EH (cell line): ENCODE measurements around the gene SOX10.
"Not testable (repeated sequence)": the region's sequence is repeated elsewhere in the genome, so short reads cannot be mapped to it uniquely, and the experiment has no call there.

Source experiments
- DNase-seq: peaks from one replicate; pipeline ENCODE4 v3.0.0-alpha.2; 2015; ENCODE audit warnings: low read depth

Gene SOX10

DNA sequence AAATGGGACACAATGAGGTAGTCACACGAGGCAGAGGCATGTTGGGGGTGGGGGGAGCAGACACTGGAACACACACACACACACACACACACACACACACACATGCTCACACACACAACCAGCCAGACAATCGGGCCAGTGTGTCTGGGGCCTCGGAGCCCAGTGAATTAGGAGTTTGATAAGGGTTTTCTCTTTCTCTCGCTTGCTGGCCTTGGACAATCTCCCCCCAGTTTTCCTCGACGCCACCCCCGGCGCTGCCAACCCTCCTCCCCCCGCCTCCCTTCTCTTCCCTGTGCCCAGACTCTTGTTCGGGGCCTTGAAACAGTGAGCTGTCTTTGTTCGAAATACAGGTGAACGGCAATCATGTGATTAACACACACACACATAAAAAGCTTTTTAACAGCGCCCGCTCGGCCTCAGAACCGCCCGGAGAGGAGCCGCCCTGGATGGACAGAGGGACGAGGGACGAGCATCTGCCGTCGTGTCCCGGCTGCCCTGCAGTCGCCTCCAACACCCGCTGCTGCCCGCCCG is 1.5 kb upstream of the SOX10 start:
- no peak for DNase-seq

DNA sequence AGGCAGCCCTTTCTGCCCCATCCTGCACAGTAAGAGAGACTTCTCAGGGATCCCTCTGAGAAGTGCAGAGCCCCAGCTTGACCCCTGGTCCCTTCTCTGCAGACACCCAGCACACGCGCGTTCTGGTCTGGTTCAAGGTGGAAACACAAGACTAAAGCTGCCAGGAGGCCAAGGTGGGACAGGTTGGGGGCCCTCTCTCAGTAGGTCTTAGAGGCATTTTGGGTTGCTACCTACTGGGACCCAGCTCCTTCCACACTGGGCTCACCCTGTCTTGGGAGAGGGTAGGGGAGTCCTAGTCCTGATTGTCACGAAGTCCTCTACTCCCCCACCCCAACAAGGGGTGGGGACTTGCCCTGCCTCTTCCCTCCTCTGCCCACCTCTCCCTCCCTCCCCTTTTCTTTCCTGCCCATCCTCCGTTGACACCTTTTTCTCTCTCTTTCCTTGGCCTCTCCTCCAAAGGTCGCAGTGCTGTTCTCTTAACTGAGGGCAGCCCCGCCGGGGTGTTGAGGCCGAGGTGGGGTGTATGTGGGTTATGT is 763 bp upstream of the SOX10 start:
- no peak for DNase-seq

- no peak for DNase-seq
Measured at GRCh38 chr22:37982938-37983859, 1.2 kb downstream of the SOX10 start.

GRCh38 chr22:37982151-37982785 is 2.1 kb downstream of the SOX10 start:
- no peak for DNase-seq

DNA sequence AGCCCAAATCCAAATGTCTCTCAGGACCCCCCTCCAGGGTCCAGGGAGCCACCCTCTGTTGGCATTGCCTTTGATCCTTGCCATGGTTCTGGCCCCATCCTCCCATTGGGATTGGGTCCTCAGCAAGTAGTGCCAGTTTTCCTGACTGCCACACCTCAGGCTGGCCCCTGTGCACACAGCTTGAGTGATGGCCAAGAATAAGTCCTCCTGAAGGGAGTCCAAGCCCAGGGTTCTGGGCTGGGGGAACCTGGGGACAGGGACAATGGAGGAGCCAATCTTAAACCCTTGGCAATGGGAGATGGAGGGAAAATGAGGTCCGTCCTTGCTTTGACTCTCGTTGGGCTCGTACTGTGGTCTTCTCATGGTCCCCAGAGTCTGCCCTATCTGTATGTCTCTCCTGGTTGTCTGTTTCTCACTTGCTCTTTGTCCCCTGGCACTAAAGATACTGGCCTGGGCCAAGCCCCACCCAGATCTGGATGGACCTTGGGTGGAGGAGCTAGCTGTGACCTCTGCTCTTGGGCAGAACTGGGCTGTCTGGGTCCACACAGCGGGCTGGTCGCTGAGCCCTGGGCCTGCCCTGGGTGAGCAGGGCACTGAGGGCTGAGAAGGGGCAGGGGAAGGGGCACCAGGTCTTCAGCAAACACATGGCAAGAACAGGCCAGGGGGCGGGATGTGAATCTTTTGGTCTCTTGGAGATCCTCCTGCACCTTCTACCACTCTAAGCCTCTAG is 2.9 kb downstream of the SOX10 start:
- DNase-seq = no peak

DNA sequence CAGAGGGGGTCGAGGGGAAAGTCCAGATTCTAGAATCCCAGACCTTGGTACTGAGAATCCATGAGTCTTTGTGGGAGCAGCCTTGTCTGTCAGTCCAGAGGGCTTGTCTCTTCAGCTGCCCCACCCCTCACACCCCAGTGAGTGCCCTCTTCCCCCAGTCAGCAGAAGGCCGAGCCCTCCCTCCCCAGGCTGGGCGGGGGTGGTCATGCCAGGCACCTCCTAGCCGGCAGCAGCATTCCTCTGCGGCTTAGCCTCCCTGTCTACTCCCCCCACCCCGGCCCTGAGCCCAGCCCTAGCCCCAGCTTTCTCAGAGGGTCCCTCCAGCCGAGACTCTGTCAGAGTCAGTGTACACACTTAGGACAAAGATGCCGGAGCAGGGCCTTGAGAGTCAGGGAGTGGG is 4.6 kb downstream of the SOX10 start:
- DNase-seq = no peak

GRCh38 chr22:37976547-37976946 is 7.8 kb downstream of the SOX10 start:
- no peak for DNase-seq

DNA sequence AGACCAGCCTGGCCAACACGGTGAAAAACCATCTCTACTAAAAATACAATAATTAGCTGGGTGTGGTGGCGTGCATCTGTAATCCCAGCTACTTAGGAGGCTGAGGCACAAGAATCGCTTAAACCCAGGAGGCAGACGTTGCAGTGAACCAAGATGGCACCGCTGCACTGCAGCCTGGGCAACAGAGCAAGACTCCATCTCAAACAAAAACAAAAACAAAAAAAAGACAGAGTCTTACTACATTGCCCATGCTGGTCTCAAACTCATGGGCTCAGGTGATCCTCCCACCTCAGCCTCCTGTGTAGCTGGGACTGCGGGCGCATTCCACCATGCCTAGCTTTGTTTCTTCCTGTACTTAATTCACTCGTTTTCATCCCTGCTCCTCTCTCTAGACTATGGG is 8.3 kb downstream of the SOX10 start:
- not testable (repeated sequence) for DNase-seq

GRCh38 chr22:37975153-37975552 is 9.2 kb downstream of the SOX10 start:
- DNase-seq = no peak

DNA sequence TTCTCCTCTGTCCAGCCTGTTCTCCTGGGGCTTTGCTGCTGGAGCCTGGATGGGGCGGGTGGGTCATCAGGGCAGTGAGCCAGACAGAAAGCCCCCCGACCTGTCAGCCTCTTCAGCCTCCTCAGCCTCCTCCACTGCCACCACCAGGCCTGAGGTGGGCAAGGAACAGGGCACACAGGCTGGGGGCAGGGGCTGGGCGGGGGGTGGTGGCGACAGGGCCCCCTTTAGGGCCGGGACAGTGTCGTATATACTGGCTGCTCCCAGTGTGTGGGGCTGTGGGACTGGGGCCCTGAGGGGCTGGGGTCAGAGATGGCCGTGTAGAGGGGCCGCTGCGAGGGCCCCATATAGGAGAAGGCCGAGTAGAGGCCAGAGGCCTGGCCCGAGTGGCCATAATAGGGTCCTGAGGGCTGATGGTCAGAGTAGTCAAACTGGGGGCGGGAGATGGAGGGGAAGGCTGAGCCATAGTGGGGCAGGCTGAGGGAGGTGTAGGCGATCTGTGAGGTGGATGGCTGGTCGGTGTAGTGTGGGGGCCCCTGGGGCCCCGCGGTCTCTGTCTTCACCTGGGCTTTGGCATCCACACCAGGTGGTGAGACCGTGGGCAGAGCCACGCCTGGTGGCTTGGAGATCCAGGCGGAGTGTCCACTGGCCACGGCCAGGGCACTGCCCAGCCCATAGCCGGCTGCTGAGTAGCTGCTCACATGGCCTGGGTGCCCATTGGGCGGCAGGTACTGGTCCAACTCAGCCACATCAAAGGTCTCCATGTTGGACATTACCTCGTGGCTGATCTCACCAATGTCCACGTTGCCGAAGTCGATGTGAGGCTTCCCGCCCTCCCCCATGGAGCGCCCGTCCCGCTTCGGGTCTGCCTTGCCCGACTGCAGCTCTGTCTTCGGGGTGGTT is 10.8 kb downstream of the SOX10 start:
- DNase-seq = no peak

DNA sequence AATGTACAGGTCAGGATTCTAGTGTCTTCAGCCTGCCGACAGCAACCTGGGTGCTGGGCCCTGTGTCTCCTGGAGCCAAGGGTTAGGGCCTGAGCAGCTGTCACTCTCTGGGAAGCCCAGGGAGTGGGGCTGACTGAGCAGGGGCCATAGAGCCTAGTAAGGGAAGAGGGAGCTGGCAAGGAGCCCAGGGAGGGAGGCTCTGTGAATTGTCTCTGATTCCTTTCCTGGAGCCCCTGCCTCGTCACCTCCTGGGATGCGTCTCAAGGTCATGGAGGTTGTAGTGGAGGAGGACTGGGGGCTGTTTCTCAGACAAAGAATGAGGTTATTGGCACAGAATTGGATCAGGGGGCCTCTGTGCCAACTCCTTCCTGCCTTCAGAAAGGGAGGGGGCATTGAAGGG is 11.8 kb downstream of the SOX10 start:
- no peak for DNase-seq

DNA sequence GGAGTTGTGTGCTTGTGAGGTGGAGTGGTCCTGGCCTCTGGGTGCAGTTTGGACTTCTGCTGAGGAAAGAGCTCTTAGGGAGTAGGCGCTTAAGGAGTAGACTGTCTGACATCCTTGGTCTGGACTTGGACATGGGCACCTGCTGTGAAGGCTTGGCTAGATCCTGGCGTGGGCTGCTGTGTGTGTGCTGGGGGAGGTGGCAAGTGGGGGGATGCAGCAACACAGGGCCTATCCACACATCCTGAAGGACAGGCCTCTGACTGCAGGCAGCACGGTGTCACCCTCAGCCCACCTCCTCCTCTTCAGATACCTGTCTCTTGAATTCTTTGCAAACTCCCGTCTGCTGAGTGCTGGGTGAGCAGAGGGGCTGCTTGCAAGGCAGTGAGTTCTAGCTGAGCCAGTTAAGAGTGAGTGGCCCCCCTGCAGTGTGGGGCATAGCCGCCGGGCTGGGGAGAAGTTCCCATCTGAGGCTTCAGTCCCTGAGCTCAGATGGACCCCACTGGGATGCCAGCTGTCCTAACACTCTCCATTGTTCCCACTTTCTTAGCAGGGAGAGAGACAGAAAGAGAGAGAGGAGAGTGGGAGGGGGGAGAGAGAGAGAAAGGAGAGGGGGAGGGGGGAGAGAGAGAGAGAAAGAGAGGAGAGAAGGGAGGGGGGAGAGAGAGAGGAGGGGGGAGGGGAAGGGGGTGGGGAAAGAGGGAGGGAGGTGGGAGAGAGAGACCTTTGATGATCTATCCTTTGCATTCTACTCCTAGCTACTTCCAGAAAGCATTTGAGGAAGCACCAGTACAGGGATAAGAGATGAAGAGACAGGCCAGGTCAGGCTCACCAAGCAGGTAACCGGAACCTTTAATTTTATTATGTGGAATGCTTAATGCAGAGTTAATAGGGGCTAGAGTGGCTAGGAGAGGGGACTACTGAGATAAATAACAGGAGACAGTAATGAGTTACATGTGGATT is 12.6 kb downstream of the SOX10 start:
- DNase-seq = no peak

DNA sequence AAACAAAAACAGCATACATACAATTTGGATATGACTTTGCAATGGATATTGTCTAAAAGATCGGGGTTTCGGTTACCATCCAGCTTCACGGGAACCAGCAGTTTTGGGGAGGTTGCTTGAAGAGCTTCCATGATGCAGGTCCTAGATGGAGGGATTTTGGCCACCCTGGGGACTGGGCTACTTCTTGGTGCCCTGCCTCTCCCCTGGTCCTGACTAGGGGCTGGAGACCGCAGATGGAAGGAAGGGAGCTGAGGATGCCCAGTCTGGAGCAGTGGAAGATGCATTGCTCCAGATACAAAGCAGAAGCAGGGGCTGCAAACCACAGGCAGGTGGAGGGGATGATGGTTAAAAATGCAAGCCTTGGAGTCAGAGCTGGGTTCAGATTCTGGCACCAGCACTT is 13.5 kb downstream of the SOX10 start:
- DNase-seq = no peak

DNA sequence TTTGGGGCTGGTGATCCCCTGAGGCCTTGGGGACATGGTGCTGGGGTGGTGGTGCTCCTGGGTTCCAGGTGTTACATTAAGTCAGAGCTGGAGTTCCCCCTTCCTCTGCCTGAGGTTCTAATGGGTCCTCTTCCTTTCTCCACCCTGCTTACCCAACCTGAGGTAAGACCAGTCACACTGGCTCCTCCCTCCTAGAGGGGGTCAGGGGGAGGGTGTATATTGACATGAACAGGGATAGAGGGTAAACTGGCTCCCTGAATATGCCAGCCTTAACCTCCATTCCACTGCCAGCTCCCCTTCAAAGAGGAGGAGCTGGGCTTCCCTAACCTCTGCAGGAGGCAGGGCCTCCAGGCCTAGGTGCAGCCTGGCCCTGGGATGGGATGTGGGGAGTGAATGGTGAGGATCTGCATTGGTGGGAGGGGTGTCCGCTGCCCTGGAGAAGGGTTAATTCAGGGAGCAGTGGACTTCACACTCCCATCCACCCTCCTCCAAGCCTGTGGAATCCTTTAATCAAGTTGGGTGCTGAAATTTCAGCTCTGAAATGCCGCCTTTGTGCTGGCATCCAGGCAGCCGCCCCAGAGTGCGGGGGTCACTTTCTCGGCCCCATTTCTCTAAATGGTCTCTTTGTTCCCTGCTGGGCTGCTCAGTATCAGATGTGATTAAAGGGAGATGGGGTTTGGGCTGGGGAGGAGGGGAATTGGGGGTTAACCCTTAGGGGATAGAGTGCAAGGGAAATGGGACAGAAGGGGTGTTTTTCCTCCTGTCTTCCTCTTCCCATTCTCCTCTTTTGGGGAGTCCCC is 15.7 kb downstream of the SOX10 start:
- no peak for DNase-seq

DNA sequence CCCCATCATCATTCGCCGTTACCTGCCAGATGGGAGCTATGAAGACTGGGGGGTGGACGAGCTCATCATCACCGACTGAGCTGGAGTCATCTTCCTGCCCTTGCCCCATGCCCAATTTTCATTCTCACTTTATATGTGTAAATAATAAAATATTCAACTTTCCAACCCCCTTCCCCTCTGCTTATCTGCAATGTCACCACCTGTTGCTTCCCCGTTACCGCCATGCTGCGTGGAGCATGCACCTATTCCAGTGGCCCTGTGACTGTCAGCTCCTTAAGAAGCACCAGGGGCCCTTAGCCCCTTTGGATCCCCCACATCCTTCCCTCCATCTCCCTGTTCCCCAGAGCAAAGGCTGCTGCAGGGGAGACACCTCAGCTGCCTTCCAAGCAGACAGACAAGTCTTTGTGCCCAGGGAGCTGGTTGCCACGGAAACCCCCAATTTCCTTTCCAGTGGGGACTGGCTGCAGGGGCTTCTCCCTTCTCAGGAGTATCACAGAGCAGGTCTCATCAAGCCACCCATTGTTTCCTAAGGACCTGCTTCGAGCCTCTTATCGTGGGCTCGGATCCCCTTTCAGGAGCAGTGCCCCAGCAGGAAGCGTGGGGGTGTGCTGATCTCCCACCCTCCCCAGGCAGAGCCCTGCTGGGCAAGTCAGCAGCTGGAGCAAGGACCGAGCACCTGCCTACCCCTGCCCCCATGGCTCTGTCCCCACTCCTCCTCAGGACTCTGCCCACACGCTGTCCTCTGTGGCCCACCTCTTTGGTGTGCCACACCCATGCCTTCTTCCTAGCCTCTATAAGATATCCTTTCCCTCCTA is 16.5 kb downstream of the SOX10 start:
- no peak for DNase-seq

DNA sequence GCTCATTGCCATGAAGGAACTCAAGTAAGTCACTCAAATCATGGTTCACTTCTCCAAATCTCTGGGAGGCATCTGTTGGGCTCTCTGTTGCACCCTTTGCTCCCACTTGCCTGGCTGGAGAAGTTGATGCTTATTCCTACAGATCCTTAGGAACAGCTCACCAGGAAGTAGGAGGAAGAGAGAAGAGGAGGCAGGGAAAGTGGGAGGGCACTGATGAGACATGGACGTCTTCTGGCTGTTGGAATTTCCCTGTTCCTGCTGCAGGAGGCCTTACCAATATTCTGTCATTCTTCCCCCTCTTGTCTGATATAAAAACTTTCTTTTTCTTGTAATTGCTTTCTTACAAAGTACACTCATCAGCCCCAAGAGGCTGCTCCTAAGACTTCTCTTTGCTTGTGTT is 17.2 kb downstream of the SOX10 start:
- no peak for DNase-seq

GRCh38 chr22:37965940-37966664 is 18.3 kb downstream of the SOX10 start:
- DNase-seq = peak; percentile 51

DNA sequence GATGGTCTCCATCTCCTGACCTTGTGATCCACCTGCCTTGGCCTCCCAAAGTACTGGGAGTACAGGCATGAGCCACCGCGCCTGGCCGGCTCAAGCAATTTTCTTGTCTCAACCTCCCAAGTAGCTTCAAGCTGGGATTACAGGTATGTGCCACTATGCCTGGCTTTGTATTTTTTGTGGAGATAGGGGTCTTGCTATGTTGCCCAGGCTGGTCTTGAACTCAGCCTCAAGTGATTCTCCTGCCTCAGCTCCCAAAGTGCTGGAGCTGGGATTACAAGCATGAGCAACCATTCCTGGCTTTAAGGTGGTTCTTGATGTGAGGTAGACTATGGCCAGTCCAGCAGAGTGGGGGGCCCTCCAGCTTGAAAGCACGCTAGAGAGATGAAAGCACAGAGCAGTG is 23.3 kb downstream of the SOX10 start:
- DNase-seq = no peak
